Retinal pigment epithelial cell (primary cell): ENCODE results near the gene TAF1B.

Experiments used
- DNase-seq: peaks from one replicate; pipeline ENCODE4 v3.0.0-alpha.2; 2010; ENCODE audit warnings: low read depth
- H3K4me3 ChIP-seq: 2 replicates; pipeline ENCODE4 v1.5.1; 2011; ENCODE audit warnings: mild to moderate bottlenecking, low read length, control low read depth, moderate library complexity
- CTCF ChIP-seq: conservative IDR thresholded peaks from 2 replicates; pipeline ENCODE4 v1.5.1; 2011; ENCODE audit warnings: low read depth, low read length, control low read depth, inconsistent platforms

The TAF1B gene

GRCh38 chr2:9809064-9809356 lies 34.3 kb upstream of the TAF1B start:
- no peak overlapping the region for H3K4me3 ChIP-seq
- no peak for TF ChIP-seq CTCF
- no peak for DNase-seq

DNA sequence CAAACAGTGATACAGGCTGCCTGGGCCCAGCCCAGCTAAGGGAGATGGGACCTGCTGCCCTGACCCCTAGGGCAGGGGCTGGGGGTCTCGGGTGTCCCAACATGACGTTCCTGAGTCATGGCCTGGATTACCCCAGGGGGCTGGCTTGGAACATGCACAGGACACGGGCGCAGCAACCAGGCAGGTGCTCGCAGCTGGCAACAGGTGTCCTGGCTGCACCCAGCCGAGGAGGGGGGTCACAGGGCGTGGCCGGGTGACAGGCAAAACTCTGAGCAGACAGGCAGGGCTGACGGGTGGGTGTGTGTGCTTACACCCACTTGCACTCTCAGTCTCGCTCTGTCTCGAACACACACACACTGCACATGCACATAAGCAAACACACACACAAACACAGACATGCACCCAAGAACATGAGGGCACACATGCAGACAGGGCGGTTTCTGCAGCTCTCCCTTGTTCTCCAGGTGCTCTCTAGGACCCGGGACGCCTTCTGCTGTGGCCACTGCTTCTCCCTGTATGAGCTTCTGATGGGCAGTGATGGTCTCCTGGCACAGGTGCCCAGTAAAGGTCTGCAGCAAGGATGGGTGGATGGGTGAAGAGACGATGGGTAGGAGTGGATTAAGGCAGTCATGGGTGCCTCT lies 33.7 kb upstream of the TAF1B start:
- H3K4me3 ChIP-seq, result no peak overlapping the region
- TF ChIP-seq CTCF, result no peak
- DNase-seq, result no peak

GRCh38 chr2:9811216-9811615 lies 32.1 kb upstream of the TAF1B start:
- DNase-seq, result no peak
- TF ChIP-seq CTCF, result no peak

GRCh38 chr2:9811679-9812511 lies 31.4 kb upstream of the TAF1B start:
- no peak for TF ChIP-seq CTCF
- no peak for DNase-seq
- H3K4me3 ChIP-seq, result no peak overlapping the region

More at GRCh38 chr2:9811216-9811615, 32.1 kb upstream of the TAF1B start:
- H3K4me3 ChIP-seq, result no peak overlapping the region

DNA sequence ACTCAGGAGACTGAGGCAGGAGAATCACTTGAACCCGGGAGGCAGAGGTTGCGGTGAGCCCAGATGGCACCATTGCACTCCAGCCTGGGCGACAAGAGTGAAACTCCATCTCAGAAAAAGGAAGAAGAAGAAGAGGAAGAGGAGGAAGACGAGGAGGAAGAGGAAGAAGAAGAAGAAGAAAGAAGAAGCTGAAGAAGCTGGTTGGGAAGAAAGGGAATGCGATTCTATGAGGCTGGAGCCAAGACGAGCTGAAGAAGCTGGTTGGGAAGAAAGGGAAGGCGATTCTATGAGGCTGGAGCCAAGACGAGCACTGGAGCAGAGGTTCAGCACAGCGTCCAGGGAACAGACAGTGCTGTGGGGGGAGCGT lies 30.3 kb upstream of the TAF1B start:
- TF ChIP-seq CTCF, result no peak
- H3K4me3 ChIP-seq, result no peak overlapping the region
- DNase-seq, result no peak

DNA sequence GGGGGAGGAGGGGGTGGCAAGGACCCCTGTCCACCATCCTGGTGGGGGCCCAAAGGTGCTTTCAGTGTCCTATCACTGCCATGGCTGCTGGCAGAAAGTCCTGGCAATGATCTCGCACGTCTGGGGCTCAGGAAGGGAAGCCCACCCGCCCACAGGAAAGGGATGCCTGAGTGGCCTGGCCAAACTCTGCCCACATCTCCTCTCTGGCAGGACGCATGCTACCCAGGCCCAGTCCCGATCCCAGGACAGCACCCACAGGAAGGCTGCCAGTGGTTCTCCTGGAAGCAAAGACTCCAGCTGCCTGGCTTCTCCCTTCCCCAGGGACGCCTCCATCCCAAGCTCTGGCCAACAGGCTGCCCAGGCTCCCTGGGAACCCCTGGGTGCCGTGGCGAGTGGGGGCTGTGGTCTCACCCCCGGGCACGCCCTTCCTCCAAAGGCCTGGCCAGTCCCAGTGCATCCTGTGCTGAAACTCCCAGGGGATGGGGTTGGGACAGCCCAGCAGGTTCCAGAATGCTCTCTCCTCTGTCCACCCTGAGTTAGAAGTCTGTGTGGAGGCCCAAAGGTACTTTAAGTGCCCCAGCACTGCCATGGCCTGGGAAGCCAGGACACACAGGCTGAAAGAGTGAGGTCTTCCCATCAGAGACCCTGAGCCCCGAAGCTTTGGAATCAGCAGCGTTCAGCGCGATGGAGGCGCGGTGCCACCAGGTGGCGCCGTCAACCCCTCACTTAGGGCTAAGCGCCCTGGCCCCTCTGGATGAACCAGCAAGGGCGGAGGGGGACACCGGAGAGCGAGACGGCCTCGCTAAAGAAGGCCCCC lies 29.8 kb upstream of the TAF1B start:
- peak overlapping the region; percentile 16 for H3K4me3 ChIP-seq
- TF ChIP-seq CTCF, result peak; percentile 93
- DNase-seq, result no peak
